Measurements from ENCODE around the gene NCOA7. TPM values are rescaled to one million over a fixed set of nuclear protein-coding genes. Genes with fewer than 3 reads are reported as not detected.

Gene NCOA7, protein sequence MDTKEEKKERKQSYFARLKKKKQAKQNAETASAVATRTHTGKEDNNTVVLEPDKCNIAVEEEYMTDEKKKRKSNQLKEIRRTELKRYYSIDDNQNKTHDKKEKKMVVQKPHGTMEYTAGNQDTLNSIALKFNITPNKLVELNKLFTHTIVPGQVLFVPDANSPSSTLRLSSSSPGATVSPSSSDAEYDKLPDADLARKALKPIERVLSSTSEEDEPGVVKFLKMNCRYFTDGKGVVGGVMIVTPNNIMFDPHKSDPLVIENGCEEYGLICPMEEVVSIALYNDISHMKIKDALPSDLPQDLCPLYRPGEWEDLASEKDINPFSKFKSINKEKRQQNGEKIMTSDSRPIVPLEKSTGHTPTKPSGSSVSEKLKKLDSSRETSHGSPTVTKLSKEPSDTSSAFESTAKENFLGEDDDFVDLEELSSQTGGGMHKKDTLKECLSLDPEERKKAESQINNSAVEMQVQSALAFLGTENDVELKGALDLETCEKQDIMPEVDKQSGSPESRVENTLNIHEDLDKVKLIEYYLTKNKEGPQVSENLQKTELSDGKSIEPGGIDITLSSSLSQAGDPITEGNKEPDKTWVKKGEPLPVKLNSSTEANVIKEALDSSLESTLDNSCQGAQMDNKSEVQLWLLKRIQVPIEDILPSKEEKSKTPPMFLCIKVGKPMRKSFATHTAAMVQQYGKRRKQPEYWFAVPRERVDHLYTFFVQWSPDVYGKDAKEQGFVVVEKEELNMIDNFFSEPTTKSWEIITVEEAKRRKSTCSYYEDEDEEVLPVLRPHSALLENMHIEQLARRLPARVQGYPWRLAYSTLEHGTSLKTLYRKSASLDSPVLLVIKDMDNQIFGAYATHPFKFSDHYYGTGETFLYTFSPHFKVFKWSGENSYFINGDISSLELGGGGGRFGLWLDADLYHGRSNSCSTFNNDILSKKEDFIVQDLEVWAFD
- total RNA-seq: 29.2 and 33.4 TPM in 2 replicates

DNA sequence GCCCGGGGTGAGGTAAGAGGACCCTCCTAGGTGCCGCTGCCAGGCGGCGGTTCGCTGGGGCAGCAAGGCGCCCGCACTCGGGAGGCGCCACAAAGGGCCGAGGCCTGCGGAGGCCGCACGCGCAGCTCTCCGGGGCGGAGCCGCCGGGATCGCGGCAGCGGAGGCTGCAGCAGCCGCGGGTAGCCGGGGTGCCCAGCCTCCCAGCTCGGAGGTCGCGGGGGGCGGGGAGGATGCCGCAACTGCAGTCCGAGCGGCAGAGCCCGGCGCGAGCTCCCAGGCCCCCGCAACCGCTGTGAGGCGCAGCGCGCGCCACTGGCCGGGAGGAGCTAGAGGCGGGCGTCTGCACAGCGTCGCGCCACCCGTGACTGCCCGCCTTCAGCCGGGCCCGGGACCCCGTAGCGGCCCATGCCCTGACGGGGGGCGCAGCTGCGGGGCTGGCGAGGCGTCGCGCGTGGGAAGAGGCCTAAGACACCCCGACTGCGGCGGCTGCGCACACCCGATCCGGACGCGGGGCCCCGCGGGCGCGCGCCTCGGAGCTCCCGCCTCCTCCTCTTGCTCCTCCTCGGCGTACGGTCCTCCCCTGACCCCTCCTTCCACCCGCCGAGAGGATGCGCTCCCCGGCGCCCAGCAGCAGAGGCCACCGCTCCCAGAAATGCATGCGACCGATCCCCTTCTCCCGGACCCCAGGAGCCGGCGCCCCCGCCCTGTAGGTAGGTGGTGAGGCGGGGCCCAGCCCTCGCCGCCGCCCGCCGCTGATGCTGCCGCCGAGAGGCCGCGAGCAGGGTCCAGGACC is at the start of gene NCOA7:
TSS of gene NCOA7 (plus strand) at position 603 of the 793 bp plus-strand sequence. CDS start 24,395 bp downstream, outside the sequence.
- no peaks in the 10 kb centered on the region for H3K9me3 Mint-ChIP-seq
- POLR2A ChIA-PET: interaction anchor here (1.0 to 3.8 kb wide), 18 partner anchors 9 to 1476 kb away, joined by 3 to 145 read pairs (median 7); partner anchors contain the start of genes HDDC2, HINT3, RNF146 and TRMT11
- peaks cover 50% of the 10 kb centered on the region for H3K4me1 Mint-ChIP-seq

DNA sequence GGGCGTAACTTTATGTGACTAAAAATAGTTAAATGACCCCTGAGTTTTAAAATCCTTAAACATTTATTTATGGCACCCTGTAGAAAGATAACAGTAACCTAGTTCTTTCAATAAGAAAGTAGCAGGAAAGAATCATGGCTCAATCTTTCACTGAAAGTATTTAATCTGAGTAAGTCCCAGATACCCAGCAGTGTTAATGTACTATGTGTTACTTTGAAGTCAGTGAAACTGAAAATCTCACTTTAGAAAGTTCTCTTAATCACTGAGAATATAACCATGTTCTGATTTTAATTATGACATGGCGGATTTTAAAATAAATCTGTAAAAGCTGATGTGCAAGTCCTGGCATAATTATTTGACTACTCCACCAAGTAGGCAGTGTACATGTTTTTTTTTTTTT is 49.4 kb upstream of the NCOA7 start:
- no peak overlapping the region for H3K4me3 Mint-ChIP-seq
- ChIA-PET POLR2A (no interaction called here), CTCF (interaction anchor here (1.2 kb wide), 1 partner anchor 12 kb away, joined by 4 read pairs; no protein-coding TSS in a partner anchor)
- peaks cover 20% of the 10 kb centered on the region for H3K27me3 Mint-ChIP-seq
- TF ChIP-seq, protein P1, sequence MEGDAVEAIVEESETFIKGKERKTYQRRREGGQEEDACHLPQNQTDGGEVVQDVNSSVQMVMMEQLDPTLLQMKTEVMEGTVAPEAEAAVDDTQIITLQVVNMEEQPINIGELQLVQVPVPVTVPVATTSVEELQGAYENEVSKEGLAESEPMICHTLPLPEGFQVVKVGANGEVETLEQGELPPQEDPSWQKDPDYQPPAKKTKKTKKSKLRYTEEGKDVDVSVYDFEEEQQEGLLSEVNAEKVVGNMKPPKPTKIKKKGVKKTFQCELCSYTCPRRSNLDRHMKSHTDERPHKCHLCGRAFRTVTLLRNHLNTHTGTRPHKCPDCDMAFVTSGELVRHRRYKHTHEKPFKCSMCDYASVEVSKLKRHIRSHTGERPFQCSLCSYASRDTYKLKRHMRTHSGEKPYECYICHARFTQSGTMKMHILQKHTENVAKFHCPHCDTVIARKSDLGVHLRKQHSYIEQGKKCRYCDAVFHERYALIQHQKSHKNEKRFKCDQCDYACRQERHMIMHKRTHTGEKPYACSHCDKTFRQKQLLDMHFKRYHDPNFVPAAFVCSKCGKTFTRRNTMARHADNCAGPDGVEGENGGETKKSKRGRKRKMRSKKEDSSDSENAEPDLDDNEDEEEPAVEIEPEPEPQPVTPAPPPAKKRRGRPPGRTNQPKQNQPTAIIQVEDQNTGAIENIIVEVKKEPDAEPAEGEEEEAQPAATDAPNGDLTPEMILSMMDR (IDR thresholded peaks at IDR 0.05): no peak
- H3K36me3 Mint-ChIP-seq (ENCODE audit: low read depth): no peaks in the 10 kb centered on the region
- no peaks in the 10 kb centered on the region for H3K9me3 Mint-ChIP-seq
- DNase-seq (no peak), ATAC-seq (ENCODE audit: low read depth) (no peak)
- peaks cover 3% of the 10 kb centered on the region for H3K4me1 Mint-ChIP-seq
- intact Hi-C loops (cut with micrococcal nuclease): no loop called here
- no peak overlapping the region for H3K27ac Mint-ChIP-seq

More for the DNA sequence above, at the start of gene NCOA7:
- Mint-ChIP-seq H3K27ac (peak within 1 kb of the TSS; percentile 95), H3K36me3 (ENCODE audit: low read depth) (peaks cover 22% of the 10 kb centered on the region), H3K4me3 (peak within 1 kb of the TSS; percentile 89), H3K27me3 (no peaks in the 10 kb centered on the region)
- intact Hi-C loops (cut with micrococcal nuclease): loop anchor here (1.0 to 2.0 kb wide), 5 partner anchors 8 to 166 kb away; partner anchors contain the start of gene HINT3
- CTCF ChIA-PET: interaction anchor here (0.6 to 5.4 kb wide), 20 partner anchors 8 to 184 kb away, joined by 3 to 57 read pairs (median 4); partner anchors contain the start of gene HINT3
- ATAC-seq (ENCODE audit: low read depth): peak; percentile 79
- TF ChIP-seq, protein P1 (IDR thresholded peaks at IDR 0.05): no peak
- peak; percentile 74 for DNase-seq

DNA sequence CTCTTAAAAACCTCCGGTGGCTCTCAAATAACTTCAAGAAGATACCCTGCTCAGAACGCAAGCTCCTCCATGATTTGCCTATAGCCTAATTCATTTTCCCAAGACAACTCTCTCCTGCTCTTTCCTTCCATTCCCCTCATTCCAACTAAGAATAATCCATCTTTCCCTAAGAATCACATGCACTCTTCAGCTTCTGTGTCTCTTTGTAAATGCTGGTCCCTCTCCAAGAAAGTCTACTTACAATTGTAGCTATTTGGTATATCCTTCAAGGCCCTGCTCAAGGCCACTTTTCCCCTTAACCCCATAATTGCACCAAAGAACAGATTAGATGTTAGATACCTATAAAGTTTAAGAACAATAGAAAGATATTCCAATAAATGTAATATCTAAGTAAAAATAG is 48.7 kb upstream of the NCOA7 start:
- ChIA-PET CTCF (no interaction called here), POLR2A (no interaction called here)
- no peak for ATAC-seq (ENCODE audit: low read depth)
- intact Hi-C loops (cut with micrococcal nuclease): no loop called here
- H3K36me3 Mint-ChIP-seq (ENCODE audit: low read depth): no peaks in the 10 kb centered on the region
- no peak overlapping the region for H3K4me3 Mint-ChIP-seq
- peaks cover 10% of the 10 kb centered on the region for H3K4me1 Mint-ChIP-seq
- DNase-seq: no peak
- peaks cover 25% of the 10 kb centered on the region for H3K27me3 Mint-ChIP-seq
- H3K27ac Mint-ChIP-seq: no peak overlapping the region
- TF ChIP-seq, protein P1 (IDR thresholded peaks at IDR 0.05): no peak
- no peaks in the 10 kb centered on the region for H3K9me3 Mint-ChIP-seq

DNA sequence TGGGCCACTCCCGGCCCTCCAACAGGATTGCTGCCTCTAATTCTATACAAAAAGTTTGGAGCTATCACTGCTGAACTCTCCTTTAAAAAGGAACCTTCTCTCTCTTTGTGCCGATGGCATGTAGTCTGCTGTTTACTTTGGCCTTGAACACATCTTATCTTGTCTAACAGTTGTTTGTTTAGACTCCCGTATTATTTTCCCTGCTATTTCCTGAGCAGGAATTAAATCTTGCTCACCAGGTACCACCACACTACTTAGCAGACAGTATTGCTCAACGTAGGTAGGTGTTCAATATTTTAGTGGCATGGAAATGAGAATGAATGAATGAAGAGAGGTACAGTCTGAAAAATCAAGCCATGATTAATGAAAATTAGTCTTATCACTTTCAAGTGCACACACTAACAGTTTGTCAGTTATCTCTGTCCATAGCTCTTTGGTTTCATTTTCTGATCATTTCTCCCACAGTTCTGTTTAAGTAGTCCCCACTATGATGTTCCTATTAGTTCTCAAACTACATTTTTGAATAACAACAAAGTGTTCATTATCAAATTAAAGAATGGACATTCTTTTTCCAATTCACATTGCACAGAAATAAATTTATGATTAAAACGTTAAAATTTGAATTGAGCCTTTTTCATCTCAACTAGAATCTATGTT is 48.2 kb upstream of the NCOA7 start:
- Mint-ChIP-seq H3K27me3 (peaks cover 26% of the 10 kb centered on the region), H3K36me3 (ENCODE audit: low read depth) (no peaks in the 10 kb centered on the region), H3K4me1 (peaks cover 14% of the 10 kb centered on the region), H3K9me3 (no peaks in the 10 kb centered on the region), H3K4me3 (no peak overlapping the region), H3K27ac (no peak overlapping the region)
- ATAC-seq (ENCODE audit: low read depth) (no peak), DNase-seq (no peak)
- CTCF ChIA-PET: no interaction called here
- POLR2A ChIA-PET: no interaction called here
- TF ChIP-seq, protein P1 (IDR thresholded peaks at IDR 0.05): no peak
- intact Hi-C loops (cut with micrococcal nuclease): no loop called here

Measured in activated B cell treated with CpG ODN at 0.5 μM for 24 hours (primary cell).